Natural killer cell (primary cell): ENCODE data around the gene RGS12. TPM values are rescaled to one million over a fixed set of nuclear protein-coding genes. Genes with fewer than 3 reads are reported as not detected.

Experiments used
- ATAC-seq, 3 donors: fragments of 150-1000 bp in 2 of 3; fragments of 200-7000 bp in 1 of 3; cut with Tn5 transposase; 1 replicate in 1 of 3; 2 replicates in 2 of 3; pipeline ENCODE4 v1.10.0; 2021; ENCODE audit warnings: mild to moderate bottlenecking in 2 of 3, moderate library complexity in 2 of 3
- DNase-seq, 2 donors: peaks; one replicate each; pipeline versions ENCODE4 v3.0.0 to v3.0.0-alpha.2; 2013 to 2021; ENCODE audit warnings: mixed read lengths in 1 of 2
- H3K27ac ChIP-seq: one replicate; pipeline ENCODE4 v1.5.1; 2013; ENCODE audit warnings: mild to moderate bottlenecking, low read length
- H3K27me3 ChIP-seq: one replicate; pipeline ENCODE4 v1.6.1; 2013; ENCODE audit warnings: low read length; ENCODE audit not compliant: control insufficient read depth, insufficient read depth
- H3K36me3 ChIP-seq: one replicate; pipeline ENCODE4 v1.6.1; 2013; ENCODE audit warnings: low read length; ENCODE audit not compliant: control insufficient read depth, insufficient read depth
- H3K4me1 ChIP-seq: one replicate; pipeline ENCODE4 v1.6.1; 2013; ENCODE audit warnings: low read length; ENCODE audit not compliant: control insufficient read depth, insufficient read depth
- H3K4me3 ChIP-seq: one replicate; pipeline ENCODE4 v1.5.1; 2013; ENCODE audit warnings: low read length
- H3K9me3 ChIP-seq: one replicate; pipeline ENCODE4 v1.6.1; 2013; ENCODE audit warnings: low read length; ENCODE audit not compliant: control insufficient read depth, insufficient read depth
- H3K27ac Mint-ChIP-seq, 2 donors: one replicate each; pipeline ENCODE4 v1.8.0; 2022; ENCODE audit warnings: mild to moderate bottlenecking in 2 of 2, mixed read lengths in 2 of 2, moderate library complexity in 1 of 2
- H3K27me3 Mint-ChIP-seq, 2 donors: one replicate each; pipeline ENCODE4 v1.8.0; 2022; ENCODE audit warnings: low read depth in 2 of 2, mixed read lengths in 2 of 2
- H3K36me3 Mint-ChIP-seq: one replicate; pipeline ENCODE4 v1.8.0; 2022; ENCODE audit warnings: mixed read lengths
- H3K4me1 Mint-ChIP-seq, 2 donors: one replicate each; pipeline ENCODE4 v1.8.0; 2022; ENCODE audit warnings: mixed read lengths in 2 of 2
- H3K4me3 Mint-ChIP-seq: one replicate; pipeline ENCODE4 v1.8.0; 2022; ENCODE audit warnings: mild to moderate bottlenecking, moderate library complexity, mixed read lengths
- H3K9me3 Mint-ChIP-seq, 2 donors: one replicate each; pipeline ENCODE4 v1.8.0; 2022; ENCODE audit warnings: mixed read lengths in 2 of 2
- CTCF ChIP-seq: fragments of 200-600 bp; IDR thresholded peaks from one replicate; pipeline ENCODE4 v1.8.0; 2022; ENCODE audit warnings: antibody characterized with exemption
- WGBS: methylation state at CpG from one replicate; pipeline ENCODE4 v1.1.7; 2013; ENCODE audit warnings: missing lambda C conversion rate; ENCODE audit not compliant: insufficient coverage; 5-methylcytosine and 5-hydroxymethylcytosine counted together
- intact Hi-C: fragments of 100-400 bp; cut with micrococcal nuclease; formaldehyde crosslinking; loops from one replicate; pipeline ENCODE4 v1.14.2; 2022
- total RNA-seq, 4 donors: library from RNA; stranded (reverse); fragments of 120-200 nt in 1 of 4; gene quantifications; one replicate each; pipeline versions ENCODE4 v1.2.3 to v1.2.4, GENCODE V29; 2013 to 2022

Gene RGS12
- total RNA-seq, 3 donors from 2014 or later (not counting 1 experiment from before 2014, with no cell fraction given): 10.5 to 12.3 (median 10.6) TPM

GRCh38 chr4:3315566-3315965, 22.7 kb downstream of the RGS12 start:
- Mint-ChIP-seq H3K27me3 (no peaks in the 10 kb centered on the region), H3K9me3 (no peaks in the 10 kb centered on the region), H3K36me3 (no peaks in the 10 kb centered on the region), H3K27ac (no peak overlapping the region), H3K4me1 (peaks cover 6 to 9% of the 10 kb centered on the region in 2 donors), H3K4me3 (no peak overlapping the region)
- no peak overlapping the region for H3K4me3 ChIP-seq
- no peak for DNase-seq
- H3K27me3 ChIP-seq: no peaks in the 10 kb centered on the region
- H3K36me3 ChIP-seq: no peaks in the 10 kb centered on the region
- 65% methylated on average over 7 of the region's 7 CpGs for WGBS
- ATAC-seq: no peak
- H3K4me1 ChIP-seq: no peaks in the 10 kb centered on the region
- intact Hi-C loops: no loop called here
- TF ChIP-seq CTCF: no peak
- H3K27ac ChIP-seq: no peak overlapping the region
- no peaks in the 10 kb centered on the region for H3K9me3 ChIP-seq

GRCh38 chr4:3316146-3316545, 23.3 kb downstream of the RGS12 start:
- H3K9me3 ChIP-seq: no peaks in the 10 kb centered on the region
- 96% methylated on average over 18 of the region's 18 CpGs for WGBS
- H3K27ac Mint-ChIP-seq: no peak overlapping the region
- no peak overlapping the region for H3K4me3 ChIP-seq
- peaks cover 6 to 9% of the 10 kb centered on the region in 2 donors for H3K4me1 Mint-ChIP-seq
- intact Hi-C loops: no loop called here
- no peaks in the 10 kb centered on the region for H3K36me3 ChIP-seq
- H3K4me3 Mint-ChIP-seq: no peak overlapping the region
- no peaks in the 10 kb centered on the region for H3K36me3 Mint-ChIP-seq
- ATAC-seq: no peak
- H3K27me3 Mint-ChIP-seq: no peaks in the 10 kb centered on the region
- TF ChIP-seq CTCF: no peak
- H3K4me1 ChIP-seq: no peaks in the 10 kb centered on the region
- DNase-seq: no peak
- no peak overlapping the region for H3K27ac ChIP-seq
- H3K27me3 ChIP-seq: no peaks in the 10 kb centered on the region
- H3K9me3 Mint-ChIP-seq: no peaks in the 10 kb centered on the region

DNA sequence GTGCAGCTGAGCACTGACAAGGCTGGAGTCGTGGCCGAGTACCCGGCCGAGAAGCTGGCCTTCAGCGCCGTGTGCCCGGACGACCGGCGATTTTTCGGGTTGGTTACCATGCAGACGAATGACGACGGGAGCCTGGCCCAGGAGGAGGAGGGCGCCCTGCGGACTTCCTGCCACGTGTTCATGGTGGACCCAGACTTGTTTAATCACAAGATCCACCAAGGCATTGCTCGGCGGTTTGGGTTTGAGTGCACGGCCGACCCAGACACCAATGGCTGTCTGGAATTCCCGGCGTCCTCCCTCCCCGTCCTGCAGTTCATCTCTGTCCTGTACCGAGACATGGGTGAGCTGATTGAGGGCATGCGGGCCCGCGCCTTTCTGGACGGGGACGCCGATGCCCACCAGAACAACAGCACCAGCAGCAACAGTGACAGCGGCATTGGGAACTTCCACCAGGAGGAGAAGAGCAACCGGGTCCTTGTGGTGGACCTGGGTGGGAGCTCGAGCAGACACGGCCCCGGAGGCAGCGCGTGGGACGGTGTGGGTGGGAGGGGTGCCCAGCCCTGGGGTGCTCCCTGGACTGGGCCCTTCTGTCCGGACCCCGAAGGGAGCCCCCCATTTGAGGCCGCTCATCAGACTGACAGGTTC, 24.3 kb downstream of the RGS12 start:
- Histone ChIP-seq H3K9me3 (no peaks in the 10 kb centered on the region), H3K4me1 (no peaks in the 10 kb centered on the region), H3K27me3 (no peaks in the 10 kb centered on the region), H3K4me3 (no peak overlapping the region), H3K27ac (no peak overlapping the region), H3K36me3 (no peaks in the 10 kb centered on the region)
- 94% methylated on average over 42 of the region's 42 CpGs for WGBS
- intact Hi-C loops: no loop called here
- no peaks in the 10 kb centered on the region for H3K27me3 Mint-ChIP-seq
- H3K36me3 Mint-ChIP-seq: no peaks in the 10 kb centered on the region
- H3K27ac Mint-ChIP-seq: no peak overlapping the region
- ATAC-seq: no peak
- DNase-seq: no peak
- no peak for TF ChIP-seq CTCF
- no peak overlapping the region for H3K4me3 Mint-ChIP-seq
- no peaks in the 10 kb centered on the region for H3K9me3 Mint-ChIP-seq
- peaks cover 6 to 9% of the 10 kb centered on the region in 2 donors for H3K4me1 Mint-ChIP-seq

- 98% methylated on average over 22 of the region's 22 CpGs for WGBS
- TF ChIP-seq CTCF: no peak
- Histone ChIP-seq H3K4me3 (no peak overlapping the region), H3K9me3 (no peaks in the 10 kb centered on the region), H3K27ac (no peak overlapping the region), H3K27me3 (no peaks in the 10 kb centered on the region), H3K4me1 (no peaks in the 10 kb centered on the region), H3K36me3 (no peaks in the 10 kb centered on the region)
- DNase-seq (no peak), ATAC-seq (no peak)
- Mint-ChIP-seq H3K4me3 (no peak overlapping the region), H3K9me3 (no peaks in the 10 kb centered on the region), H3K4me1 (peaks cover 6 to 9% of the 10 kb centered on the region in 2 donors), H3K27ac (no peak overlapping the region), H3K27me3 (no peaks in the 10 kb centered on the region), H3K36me3 (no peaks in the 10 kb centered on the region)
- intact Hi-C loops: no loop called here
These were observed 24.9 kb downstream of the RGS12 start for GRCh38 chr4:3317656-3318211.
